HepG2 (cell line): ENCODE data around the gene ALDH1A2.

Source experiments
- CEBPG ChIP-seq: IDR thresholded peaks from 2 replicates; pipeline ENCODE4 v1.6.1; 2016
- NAIF1 ChIP-seq: sonication (generic); formaldehyde crosslinking; IDR thresholded peaks from 2 replicates; pipeline ENCODE4 v1.5.0; 2020; ENCODE audit warnings: mild to moderate bottlenecking, missing genetic modification reagents, borderline replicate concordance
- POLR2A ChIP-seq, 2 experiments: IDR thresholded peaks; 2 replicates each; pipeline ENCODE4 v1.6.1; 2011; ENCODE audit warnings: low read depth in 2 of 2, low read length in 2 of 2, mild to moderate bottlenecking in 1 of 2, moderate library complexity in 1 of 2; ENCODE audit not compliant: insufficient read depth in 1 of 2
- YY1 ChIP-seq: IDR thresholded peaks from 2 replicates; pipeline ENCODE4 v1.6.1; 2011; ENCODE audit warnings: low read length, low read depth, moderate library complexity, mild to moderate bottlenecking; ENCODE audit not compliant: insufficient read depth, insufficient replicate concordance
- ZSCAN22 ChIP-seq: sonication (generic); formaldehyde crosslinking; IDR thresholded peaks from 2 replicates; pipeline ENCODE4 v1.4.0; 2020; ENCODE audit warnings: mild to moderate bottlenecking, missing genetic modification reagents

- TF ChIP-seq POLR2A (IDR thresholded peaks at IDR 0.05; ENCODE audit: insufficient read depth in 1 of 2, low read depth in 2 of 2, low read length in 2 of 2) (no peak), ZSCAN22 (CRISPR knock-in tag) (no peak), CEBPG (CRISPR knock-in tag) (no peak), NAIF1 (CRISPR knock-in tag) (no peak), YY1 (no peak)
These were observed 61.7 kb downstream of the ALDH1A2 start for GRCh38 chr15:58003810-58004209.
